Measurements from ENCODE around the gene UTS2R. TPM values are rescaled to one million over a fixed set of nuclear protein-coding genes. Genes with fewer than 3 reads are reported as not detected.
"Not testable (repeated sequence)": the region's sequence is repeated elsewhere in the genome, so short reads cannot be mapped to it uniquely, and the experiment has no call there.

The UTS2R gene
- total RNA-seq, 1 donor from 2014 or later = not detected

- intact Hi-C loops (cut with DNase I) = no loop called here
- DNase-seq (peak; percentile 37), ATAC-seq (no peak)
- H3K4me1 ChIP-seq = peaks cover 20% of the 10 kb centered on the region
- TF ChIP-seq CTCF (IDR thresholded peaks at IDR 0.05) = no peak
- H3K4me3 ChIP-seq = no peak overlapping the region
- H3K27me3 ChIP-seq (ENCODE audit: low read depth) = peaks cover 85% of the 10 kb centered on the region
- H3K9me3 ChIP-seq = no peaks in the 10 kb centered on the region
- no peak overlapping the region for H3K27ac ChIP-seq
- no peaks in the 10 kb centered on the region for H3K36me3 ChIP-seq
Measured at GRCh38 chr17:82375359-82376041, 3.9 kb downstream of the UTS2R start.

- no peak overlapping the region for H3K27ac ChIP-seq
- ATAC-seq (no peak), DNase-seq (peak; percentile 25)
- no peak for TF ChIP-seq CTCF (IDR thresholded peaks at IDR 0.05)
- peaks cover 85% of the 10 kb centered on the region for H3K27me3 ChIP-seq (ENCODE audit: low read depth)
- no peaks in the 10 kb centered on the region for H3K36me3 ChIP-seq
- H3K9me3 ChIP-seq = no peaks in the 10 kb centered on the region
- peaks cover 13% of the 10 kb centered on the region for H3K4me1 ChIP-seq
- H3K4me3 ChIP-seq = no peak overlapping the region
- intact Hi-C loops (cut with DNase I) = no loop called here
Measured at GRCh38 chr17:82376042-82376730, 4.6 kb downstream of the UTS2R start.

DNA sequence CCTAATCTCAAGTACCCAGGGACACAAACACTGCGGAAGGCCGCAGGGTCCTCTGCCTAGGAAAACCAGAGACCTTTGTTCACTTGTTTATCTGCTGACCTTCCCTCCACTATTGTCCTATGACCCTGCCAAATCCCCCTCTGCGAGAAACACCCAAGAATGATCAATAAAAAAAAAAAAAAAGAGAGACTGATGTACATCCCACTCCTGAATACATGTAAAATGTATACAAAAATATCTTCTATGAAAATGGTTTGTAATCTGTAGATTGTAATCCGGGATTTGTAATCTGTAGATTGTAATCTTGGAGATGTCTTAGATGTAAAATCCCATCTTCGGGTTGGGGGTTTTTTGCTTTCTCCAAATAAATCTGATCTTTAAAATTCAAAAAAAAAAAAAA lies 5.7 kb downstream of the UTS2R start:
- ATAC-seq; H3K4me3 ChIP-seq; H3K27ac ChIP-seq; H3K9me3 ChIP-seq; H3K36me3 ChIP-seq; H3K4me1 ChIP-seq; DNase-seq; intact Hi-C loops (cut with DNase I): not testable (repeated sequence)
- peaks cover 76% of the 10 kb centered on the region for H3K27me3 ChIP-seq (ENCODE audit: low read depth)

DNA sequence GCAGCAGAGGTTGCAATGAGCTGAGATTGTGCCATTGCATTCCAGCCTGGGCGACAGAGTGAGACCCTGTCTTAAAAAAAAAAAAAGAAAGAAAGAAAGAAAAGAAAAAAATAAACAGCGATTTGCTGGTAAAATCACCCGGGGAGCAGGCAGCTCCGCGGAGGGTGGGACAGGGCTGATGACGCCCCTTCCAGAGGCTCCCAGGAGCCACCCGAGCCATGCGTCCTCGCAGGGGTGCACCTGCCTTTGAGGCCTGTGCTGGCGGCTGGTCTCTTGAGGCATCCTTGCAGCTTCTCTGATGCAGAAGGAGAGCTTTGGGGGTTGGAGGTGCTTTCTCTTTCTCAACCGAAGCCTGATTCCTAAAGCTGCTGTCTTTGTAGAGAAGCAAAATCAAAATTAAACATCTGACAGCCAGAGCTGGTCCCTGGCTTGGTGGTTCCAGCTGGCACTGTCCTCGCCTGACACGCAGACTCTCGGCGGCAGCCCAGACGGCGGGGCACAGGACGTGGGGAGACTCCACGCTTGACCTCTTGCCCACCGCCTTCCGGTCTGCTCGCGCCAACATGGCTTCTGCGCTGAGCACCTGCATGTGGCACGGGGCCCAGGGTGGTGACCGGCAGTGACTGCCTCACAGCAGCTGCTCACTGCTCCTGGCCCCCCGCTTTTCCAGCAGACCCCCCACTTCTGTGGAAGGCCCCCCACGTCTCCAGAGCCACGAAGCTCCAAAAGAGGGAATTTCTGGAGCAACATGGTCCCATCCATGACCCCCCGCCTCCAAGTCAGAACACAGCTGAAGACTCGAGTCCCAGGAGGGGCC lies 6.6 kb downstream of the UTS2R start:
- DNase-seq (no peak), ATAC-seq (no peak)
- no peak for TF ChIP-seq CTCF (IDR thresholded peaks at IDR 0.05)
- Histone ChIP-seq H3K4me1 (no peaks in the 10 kb centered on the region), H3K9me3 (no peaks in the 10 kb centered on the region), H3K27ac (no peak overlapping the region), H3K27me3 (ENCODE audit: low read depth) (peaks cover 75% of the 10 kb centered on the region), H3K4me3 (no peak overlapping the region), H3K36me3 (no peaks in the 10 kb centered on the region)
- intact Hi-C loops (cut with DNase I) = no loop called here

DNA sequence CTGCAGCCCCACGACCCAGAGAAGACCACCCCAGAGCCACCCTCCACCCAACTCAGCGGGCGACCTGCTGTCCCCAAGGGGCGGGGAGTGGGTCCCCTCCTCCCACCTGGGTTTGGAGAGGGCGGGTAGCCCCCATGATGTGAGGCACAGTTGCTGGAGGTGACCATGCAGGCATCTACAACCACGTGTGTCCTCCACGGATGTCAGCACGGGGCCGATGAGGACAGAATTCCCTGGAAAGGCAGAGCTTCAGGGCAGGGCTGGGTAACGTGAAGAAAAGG lies 7.1 kb downstream of the UTS2R start:
- no peaks in the 10 kb centered on the region for H3K9me3 ChIP-seq
- intact Hi-C loops (cut with DNase I) = no loop called here
- DNase-seq (no peak), ATAC-seq (no peak)
- no peaks in the 10 kb centered on the region for H3K4me1 ChIP-seq
- no peak overlapping the region for H3K27ac ChIP-seq
- TF ChIP-seq CTCF (IDR thresholded peaks at IDR 0.05) = no peak
- H3K27me3 ChIP-seq (ENCODE audit: low read depth) = peaks cover 70% of the 10 kb centered on the region
- no peaks in the 10 kb centered on the region for H3K36me3 ChIP-seq
- no peak overlapping the region for H3K4me3 ChIP-seq
